Measurements from ENCODE around the gene COX6A2.

DNA sequence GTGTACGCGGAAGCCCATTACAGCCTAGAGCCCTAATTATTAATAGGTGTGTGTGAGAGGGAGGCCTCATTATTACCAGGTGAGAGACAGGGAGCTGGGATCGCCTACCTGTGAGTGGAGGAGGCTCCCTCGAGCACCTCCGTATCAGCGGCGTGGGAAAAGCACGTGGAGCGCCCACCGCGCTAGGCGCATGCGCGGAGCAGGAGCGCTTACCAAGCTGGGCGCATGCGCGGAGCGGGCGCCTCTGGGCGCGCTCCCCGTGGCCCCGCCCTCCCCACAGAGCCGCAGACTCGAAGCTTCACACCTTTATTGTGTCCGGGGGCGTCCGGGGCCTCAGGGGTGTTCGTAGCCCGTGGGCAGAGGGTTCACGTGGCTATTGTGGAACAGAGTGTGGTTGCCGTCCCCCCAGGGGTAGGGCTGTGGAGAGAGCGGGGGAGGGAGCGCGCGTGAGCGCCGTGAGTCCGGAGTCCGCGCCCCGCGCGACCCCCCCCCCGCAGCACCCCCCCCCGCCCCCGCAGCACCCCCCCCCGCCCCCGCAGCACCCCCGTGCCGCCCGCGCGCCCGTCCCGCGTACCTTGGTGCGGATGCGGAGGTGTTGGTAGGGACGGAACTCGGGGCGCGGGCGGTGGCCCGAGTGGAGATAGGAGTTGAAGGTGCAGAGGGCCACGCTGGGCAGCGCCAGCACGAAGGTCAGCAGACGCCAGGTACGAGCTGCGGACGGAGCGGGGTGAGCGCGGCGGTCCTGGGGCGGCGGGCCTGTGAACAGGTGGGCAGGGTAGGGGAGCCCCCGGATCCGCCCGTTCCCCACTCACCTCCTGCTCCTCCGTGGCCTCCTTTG is 500 bp downstream of the COX6A2 start:
- TF ChIP-seq, protein P1, sequence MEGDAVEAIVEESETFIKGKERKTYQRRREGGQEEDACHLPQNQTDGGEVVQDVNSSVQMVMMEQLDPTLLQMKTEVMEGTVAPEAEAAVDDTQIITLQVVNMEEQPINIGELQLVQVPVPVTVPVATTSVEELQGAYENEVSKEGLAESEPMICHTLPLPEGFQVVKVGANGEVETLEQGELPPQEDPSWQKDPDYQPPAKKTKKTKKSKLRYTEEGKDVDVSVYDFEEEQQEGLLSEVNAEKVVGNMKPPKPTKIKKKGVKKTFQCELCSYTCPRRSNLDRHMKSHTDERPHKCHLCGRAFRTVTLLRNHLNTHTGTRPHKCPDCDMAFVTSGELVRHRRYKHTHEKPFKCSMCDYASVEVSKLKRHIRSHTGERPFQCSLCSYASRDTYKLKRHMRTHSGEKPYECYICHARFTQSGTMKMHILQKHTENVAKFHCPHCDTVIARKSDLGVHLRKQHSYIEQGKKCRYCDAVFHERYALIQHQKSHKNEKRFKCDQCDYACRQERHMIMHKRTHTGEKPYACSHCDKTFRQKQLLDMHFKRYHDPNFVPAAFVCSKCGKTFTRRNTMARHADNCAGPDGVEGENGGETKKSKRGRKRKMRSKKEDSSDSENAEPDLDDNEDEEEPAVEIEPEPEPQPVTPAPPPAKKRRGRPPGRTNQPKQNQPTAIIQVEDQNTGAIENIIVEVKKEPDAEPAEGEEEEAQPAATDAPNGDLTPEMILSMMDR (IDR thresholded peaks at IDR 0.05 in 4 of 5, conservative IDR thresholded peaks at IDR 0.05 in 1 of 5), result no peak
- TF ChIP-seq POLR2A (IDR thresholded peaks at IDR 0.05), result peak in 1 of 2 donors; percentile 10
